Measurements from ENCODE around the gene ODAD3. TPM values are rescaled to one million over a fixed set of nuclear protein-coding genes. Genes with fewer than 3 reads are reported as not detected.
"Not testable (repeated sequence)": the region's sequence is repeated elsewhere in the genome, so short reads cannot be mapped to it uniquely, and the experiment has no call there.

Gene ODAD3
- total RNA-seq, 1 donor from 2014 or later: 0.40 TPM

DNA sequence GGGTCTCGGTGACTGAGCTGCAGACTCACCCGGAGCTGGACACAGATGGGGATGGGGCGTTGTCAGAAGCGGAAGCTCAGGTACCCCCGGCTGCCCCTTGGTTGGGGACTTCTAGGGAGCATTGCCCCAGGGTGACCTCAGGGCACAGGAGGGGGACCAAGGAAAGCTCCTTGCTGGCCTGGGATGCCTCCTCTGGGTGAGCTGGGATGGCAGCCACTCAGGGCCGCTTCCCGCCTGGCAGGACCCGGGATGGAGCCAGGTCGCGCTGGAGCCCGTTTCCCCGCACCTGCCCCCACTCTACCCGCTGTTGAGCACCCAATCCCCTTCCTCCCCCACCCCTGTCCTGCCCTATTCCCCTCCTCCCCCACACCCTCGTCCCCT lies 11.3 kb upstream of the ODAD3 start:
- TF ChIP-seq, protein P1, sequence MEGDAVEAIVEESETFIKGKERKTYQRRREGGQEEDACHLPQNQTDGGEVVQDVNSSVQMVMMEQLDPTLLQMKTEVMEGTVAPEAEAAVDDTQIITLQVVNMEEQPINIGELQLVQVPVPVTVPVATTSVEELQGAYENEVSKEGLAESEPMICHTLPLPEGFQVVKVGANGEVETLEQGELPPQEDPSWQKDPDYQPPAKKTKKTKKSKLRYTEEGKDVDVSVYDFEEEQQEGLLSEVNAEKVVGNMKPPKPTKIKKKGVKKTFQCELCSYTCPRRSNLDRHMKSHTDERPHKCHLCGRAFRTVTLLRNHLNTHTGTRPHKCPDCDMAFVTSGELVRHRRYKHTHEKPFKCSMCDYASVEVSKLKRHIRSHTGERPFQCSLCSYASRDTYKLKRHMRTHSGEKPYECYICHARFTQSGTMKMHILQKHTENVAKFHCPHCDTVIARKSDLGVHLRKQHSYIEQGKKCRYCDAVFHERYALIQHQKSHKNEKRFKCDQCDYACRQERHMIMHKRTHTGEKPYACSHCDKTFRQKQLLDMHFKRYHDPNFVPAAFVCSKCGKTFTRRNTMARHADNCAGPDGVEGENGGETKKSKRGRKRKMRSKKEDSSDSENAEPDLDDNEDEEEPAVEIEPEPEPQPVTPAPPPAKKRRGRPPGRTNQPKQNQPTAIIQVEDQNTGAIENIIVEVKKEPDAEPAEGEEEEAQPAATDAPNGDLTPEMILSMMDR (conservative IDR thresholded peaks at IDR 0.05; ENCODE audit: low read depth, low read length): no peak
- no peak for DNase-seq (ENCODE audit: low read depth)
- H3K4me3 ChIP-seq (ENCODE audit: low read depth, low read length): no peak overlapping the region

DNA sequence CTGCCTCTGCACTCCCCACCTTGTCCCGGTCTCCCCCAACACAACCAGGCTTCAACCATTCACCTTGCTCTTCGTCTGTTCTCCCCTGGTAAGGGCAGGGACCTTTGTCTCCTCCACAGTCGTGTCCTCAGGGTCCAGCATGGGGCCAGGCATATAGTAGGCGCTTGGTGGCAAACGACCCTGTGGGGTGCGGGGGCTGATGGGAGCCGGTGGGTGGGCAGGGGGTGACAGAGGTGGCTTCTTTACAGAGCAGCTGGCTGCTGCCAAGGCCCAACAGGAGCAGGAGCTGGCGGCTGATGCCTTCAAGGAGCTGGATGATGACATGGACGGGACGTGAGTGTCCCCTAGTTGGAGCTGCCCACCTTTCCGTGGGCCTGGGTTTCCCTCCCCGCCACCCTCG lies 10.2 kb upstream of the ODAD3 start:
- H3K4me3 ChIP-seq (ENCODE audit: low read depth, low read length): no peak overlapping the region

DNA sequence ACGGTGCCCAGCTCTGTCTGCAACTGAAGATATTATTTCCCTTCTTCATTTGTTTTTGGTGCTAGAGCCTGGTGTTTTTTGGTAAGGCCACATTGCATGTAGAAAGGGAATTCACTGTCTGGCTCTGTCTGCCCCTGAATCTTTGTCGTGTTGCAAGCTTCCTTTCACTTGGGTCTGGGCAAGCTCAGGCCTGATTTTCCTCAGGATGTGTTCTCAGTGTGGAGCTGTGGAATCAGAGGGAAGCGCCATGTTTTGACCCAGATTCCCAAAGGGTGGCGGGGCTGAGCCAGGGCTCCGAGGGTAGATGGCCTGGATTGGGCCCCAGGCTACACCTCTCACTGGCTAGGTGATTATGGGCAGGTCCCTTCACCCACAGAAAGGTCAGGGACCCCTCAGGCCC lies 9.1 kb upstream of the ODAD3 start:
- no peak overlapping the region for H3K4me3 ChIP-seq (ENCODE audit: low read depth, low read length)
- no peak for DNase-seq (ENCODE audit: low read depth)
- TF ChIP-seq, protein P1 (conservative IDR thresholded peaks at IDR 0.05; ENCODE audit: low read depth, low read length): no peak

More for the DNA sequence above, 10.2 kb upstream of the ODAD3 start:
- TF ChIP-seq, protein P1 (conservative IDR thresholded peaks at IDR 0.05; ENCODE audit: low read depth, low read length): no peak
- DNase-seq (ENCODE audit: low read depth): no peak

DNA sequence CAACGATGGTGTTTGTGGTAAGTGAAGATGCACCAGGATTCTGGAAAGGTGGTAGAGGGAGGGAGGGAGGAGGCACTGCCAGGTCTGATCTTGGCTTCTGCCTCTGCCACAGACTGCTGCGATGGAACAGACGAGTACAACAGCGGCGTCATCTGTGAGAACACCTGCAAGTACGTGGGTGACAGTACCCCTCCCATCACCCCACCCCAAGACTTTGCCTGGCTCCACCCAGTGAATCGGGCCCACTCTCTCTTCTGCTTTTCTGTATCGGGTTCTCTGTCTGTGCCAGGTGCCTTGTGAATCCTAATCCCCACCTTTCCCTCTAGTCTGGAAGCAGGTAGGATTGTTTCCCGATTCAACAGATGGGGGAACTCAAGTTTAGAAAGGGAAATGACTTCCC lies 3.0 kb upstream of the ODAD3 start:
- TF ChIP-seq, protein P1 (conservative IDR thresholded peaks at IDR 0.05; ENCODE audit: low read depth, low read length): no peak

DNA sequence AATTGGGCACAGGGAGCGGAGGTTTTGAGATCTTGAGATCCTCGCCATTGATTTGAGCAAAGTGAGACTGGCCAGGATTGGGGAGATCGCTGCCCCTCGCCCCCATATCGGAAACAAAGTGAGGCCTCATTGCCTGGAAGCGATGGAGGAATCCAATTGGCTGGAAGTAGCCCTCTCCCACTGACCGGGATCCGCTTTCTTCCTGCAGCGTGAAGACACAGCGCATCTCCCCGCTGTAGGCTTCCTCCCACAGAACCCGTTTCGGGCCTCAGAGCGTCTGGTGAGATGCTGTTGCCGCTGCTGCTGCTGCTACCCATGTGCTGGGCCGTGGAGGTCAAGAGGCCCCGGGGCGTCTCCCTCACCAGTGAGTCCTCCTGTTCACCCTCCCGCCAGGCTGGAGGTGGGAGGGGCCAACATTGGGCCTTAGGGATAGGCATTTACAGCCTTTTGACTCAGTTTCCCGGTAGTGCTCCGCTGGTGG lies 952 bp upstream of the ODAD3 start:
- no peak for DNase-seq (ENCODE audit: low read depth)
- TF ChIP-seq, protein P1 (conservative IDR thresholded peaks at IDR 0.05; ENCODE audit: low read depth, low read length): no peak
- H3K4me3 ChIP-seq (ENCODE audit: low read depth, low read length): peak overlapping the region; percentile 64

More for the DNA sequence above, 3.0 kb upstream of the ODAD3 start:
- H3K4me3 ChIP-seq (ENCODE audit: low read depth, low read length): no peak overlapping the region
- no peak for DNase-seq (ENCODE audit: low read depth)

DNA sequence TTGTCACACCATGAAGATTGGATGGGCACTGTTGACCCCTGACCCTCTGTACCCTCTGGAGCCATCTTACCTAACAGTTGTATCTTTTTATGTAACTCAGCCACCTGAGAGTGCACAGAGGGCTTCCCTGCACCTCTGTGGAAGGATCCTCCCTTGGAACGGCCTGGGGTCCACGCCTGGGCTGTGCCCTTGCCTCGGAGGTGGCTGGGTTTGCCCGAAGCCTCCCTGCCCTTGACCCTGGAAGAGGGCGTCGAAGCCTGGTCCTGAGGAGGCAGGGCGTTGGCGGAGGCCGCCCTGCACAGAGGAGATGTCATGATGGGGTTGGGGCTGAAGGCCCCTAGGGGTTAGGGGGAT lies 241 bp downstream of the ODAD3 start:
- peak overlapping the region; percentile 64 for H3K4me3 ChIP-seq (ENCODE audit: low read depth, low read length)
- no peak for DNase-seq (ENCODE audit: low read depth)
- TF ChIP-seq, protein P1 (conservative IDR thresholded peaks at IDR 0.05; ENCODE audit: low read depth, low read length): no peak

DNA sequence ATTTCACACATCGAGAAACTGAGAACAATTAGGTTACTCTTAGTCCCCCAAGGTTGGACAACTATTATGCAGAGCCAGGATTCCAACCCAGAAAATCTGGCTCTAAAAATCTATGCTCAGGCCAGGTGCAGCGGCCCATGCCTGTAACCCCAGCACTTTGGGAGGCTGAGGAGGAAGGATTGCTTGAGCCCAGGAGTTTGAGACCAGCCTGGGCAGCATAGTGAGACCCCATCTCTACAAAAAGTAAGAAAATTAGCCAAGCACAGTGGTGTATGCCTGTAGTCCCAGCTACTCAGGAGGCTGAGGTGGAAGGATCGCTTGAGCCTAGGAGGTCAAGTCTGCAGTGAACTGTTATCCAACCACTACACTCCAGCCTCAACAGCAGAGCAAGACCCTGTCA lies 1.4 kb downstream of the ODAD3 start:
- DNase-seq (ENCODE audit: low read depth); H3K4me3 ChIP-seq (ENCODE audit: low read depth, low read length): not testable (repeated sequence)
